ENCODE data around the gene FBXO28.

DNA sequence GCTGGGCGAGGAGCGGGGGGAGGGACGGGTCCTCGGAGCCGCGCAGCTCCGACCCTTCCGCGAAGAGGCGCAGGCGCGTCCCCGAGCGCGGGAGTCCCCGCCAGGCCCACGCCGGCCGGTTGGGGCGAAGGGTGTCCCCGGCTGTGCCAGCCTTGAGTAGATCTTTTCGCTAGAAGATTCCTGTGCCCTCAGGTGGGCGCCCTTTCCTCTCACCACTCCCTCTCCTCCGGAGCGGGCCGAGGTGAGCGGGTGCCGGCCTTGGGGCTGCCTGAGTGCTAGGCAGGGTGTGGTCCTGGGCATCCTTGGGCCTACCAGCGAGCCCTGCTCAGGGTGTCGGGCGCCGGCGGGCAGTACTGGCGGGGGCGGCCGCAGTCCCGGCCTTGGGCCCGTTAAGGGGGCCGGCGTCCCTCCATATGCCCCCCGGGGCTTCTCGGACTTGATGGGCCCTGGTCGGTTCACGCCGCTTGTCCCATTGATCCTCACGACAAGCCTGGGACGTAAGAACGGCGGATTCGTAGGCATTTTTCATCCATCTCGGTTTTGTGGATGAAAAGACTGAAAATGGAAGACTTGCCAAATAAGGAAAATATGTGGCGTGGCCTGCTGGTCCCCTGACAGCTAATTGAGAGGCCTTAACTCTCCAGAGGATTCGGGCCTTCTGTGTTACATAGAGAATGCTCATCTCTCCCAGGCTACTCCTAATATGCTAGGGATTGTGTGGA lies 69.8 kb downstream of the FBXO28 start:
- TF ChIP-seq POLR2AphosphoS5 (IDR thresholded peaks at IDR 0.05; ENCODE audit: borderline replicate concordance, low read depth, low read length) (no peak), EZH2 (IDR thresholded peaks at IDR 0.05) (no peak)

All from SK-N-MC (cell line).